K562 (cell line): ENCODE measurements around the gene COL8A2.

Experiments used
- BDP1 ChIP-seq: IDR thresholded peaks from 3 replicates; pipeline ENCODE4 v1.6.1; 2011; ENCODE audit not compliant: insufficient read length, insufficient read depth
- CREB3 ChIP-seq: fragments of 450-650 bp; conservative IDR thresholded peaks from 2 replicates; pipeline ENCODE4 v1.6.1; 2016; ENCODE audit warnings: missing genetic modification characterization, low read depth, mild to moderate bottlenecking, missing compliant biosample characterization, moderate library complexity
- EP300 ChIP-seq: IDR thresholded peaks from 2 replicates; pipeline ENCODE4 v1.6.1; 2012; ENCODE audit warnings: low read length, improper control_type of control experiment
- ESRRA ChIP-seq: fragments of 450-650 bp; IDR thresholded peaks from 2 replicates; pipeline ENCODE4 v1.6.1; 2014; ENCODE audit warnings: low read depth, mild to moderate bottlenecking, moderate library complexity, borderline replicate concordance
- ETV6 ChIP-seq, 3 experiments: fragments of 150-350 bp in 1 of 3; sonication (generic) in 1 of 3; formaldehyde crosslinking in 1 of 3; IDR thresholded peaks; 2 replicates each; pipeline versions ENCODE4 v1.6.1 to v1.8.0; 2014 to 2022; ENCODE audit warnings: borderline replicate concordance in 2 of 3, low read depth in 2 of 3, antibody characterized with exemption in 1 of 3, low read length in 1 of 3, mild to moderate bottlenecking in 1 of 3, missing genetic modification reagents in 1 of 3
- KAT2B ChIP-seq: IDR thresholded peaks from one replicate; pipeline ENCODE4 v1.6.1; 2012; ENCODE audit warnings: low read depth, mild to moderate bottlenecking, control low read depth, inconsistent platforms, low read length, moderate library complexity
- MEIS2 ChIP-seq: fragments of 450-650 bp; IDR thresholded peaks from 2 replicates; pipeline ENCODE4 v1.6.1; 2014; ENCODE audit warnings: mild to moderate bottlenecking; ENCODE audit not compliant: partially characterized antibody
- POLR2A ChIP-seq: fragments of 450-650 bp; conservative IDR thresholded peaks from 2 replicates; pipeline ENCODE4 v1.6.1; 2016
- TF ChIP-seq, protein P1 (sequence below), 2 experiments: fragments of 450-650 bp; formaldehyde crosslinking in 1 of 2; IDR thresholded peaks; 2 replicates each; pipeline versions ENCODE4 v1.4.0 to v1.6.1; 2014 to 2020; ENCODE audit warnings: mild to moderate bottlenecking in 2 of 2, borderline replicate concordance in 1 of 2, low read depth in 1 of 2

GRCh38 chr1:36067871-36068270 lies 57.2 kb downstream of the COL8A2 start:
- TF ChIP-seq ESRRA: no peak
- no peak for TF ChIP-seq KAT2B
- no peak for TF ChIP-seq ETV6 (IDR thresholded peaks at IDR 0.05; ENCODE audit: borderline replicate concordance in 1 of 2, low read depth in 2 of 2, low read length in 1 of 2)
- TF ChIP-seq ETV6 (CRISPR knock-in tag; IDR thresholded peaks at IDR 0.05; ENCODE audit: borderline replicate concordance): no peak
- TF ChIP-seq POLR2A: no peak
- TF ChIP-seq CREB3: no peak
- TF ChIP-seq MEIS2: no peak
- TF ChIP-seq EP300: no peak
- TF ChIP-seq, protein P1, sequence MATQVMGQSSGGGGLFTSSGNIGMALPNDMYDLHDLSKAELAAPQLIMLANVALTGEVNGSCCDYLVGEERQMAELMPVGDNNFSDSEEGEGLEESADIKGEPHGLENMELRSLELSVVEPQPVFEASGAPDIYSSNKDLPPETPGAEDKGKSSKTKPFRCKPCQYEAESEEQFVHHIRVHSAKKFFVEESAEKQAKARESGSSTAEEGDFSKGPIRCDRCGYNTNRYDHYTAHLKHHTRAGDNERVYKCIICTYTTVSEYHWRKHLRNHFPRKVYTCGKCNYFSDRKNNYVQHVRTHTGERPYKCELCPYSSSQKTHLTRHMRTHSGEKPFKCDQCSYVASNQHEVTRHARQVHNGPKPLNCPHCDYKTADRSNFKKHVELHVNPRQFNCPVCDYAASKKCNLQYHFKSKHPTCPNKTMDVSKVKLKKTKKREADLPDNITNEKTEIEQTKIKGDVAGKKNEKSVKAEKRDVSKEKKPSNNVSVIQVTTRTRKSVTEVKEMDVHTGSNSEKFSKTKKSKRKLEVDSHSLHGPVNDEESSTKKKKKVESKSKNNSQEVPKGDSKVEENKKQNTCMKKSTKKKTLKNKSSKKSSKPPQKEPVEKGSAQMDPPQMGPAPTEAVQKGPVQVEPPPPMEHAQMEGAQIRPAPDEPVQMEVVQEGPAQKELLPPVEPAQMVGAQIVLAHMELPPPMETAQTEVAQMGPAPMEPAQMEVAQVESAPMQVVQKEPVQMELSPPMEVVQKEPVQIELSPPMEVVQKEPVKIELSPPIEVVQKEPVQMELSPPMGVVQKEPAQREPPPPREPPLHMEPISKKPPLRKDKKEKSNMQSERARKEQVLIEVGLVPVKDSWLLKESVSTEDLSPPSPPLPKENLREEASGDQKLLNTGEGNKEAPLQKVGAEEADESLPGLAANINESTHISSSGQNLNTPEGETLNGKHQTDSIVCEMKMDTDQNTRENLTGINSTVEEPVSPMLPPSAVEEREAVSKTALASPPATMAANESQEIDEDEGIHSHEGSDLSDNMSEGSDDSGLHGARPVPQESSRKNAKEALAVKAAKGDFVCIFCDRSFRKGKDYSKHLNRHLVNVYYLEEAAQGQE (IDR thresholded peaks at IDR 0.05; ENCODE audit: borderline replicate concordance): no peak
- TF ChIP-seq, protein P1 (CRISPR knock-in tag; IDR thresholded peaks at IDR 0.05; ENCODE audit: low read depth): no peak
- no peak for TF ChIP-seq BDP1
